Hindlimb muscle (tissue), 1 donor: ENCODE data around the gene CARHSP1. TPM values are rescaled to one million over a fixed set of nuclear protein-coding genes. Genes with fewer than 3 reads are reported as not detected.
"Not testable (repeated sequence)": the region's sequence is repeated elsewhere in the genome, so short reads cannot be mapped to it uniquely, and the experiment has no call there.

ENCODE experiments used
- DNase-seq: peaks from one replicate; pipeline ENCODE4 v3.0.0-alpha.2; 2013
- polyA plus RNA-seq: library from polyadenylated mRNA; unstranded; fragments of 120-200 nt; gene quantifications from one replicate; pipeline ENCODE4 v1.2.1, GENCODE V29; 2013; ENCODE audit not compliant: insufficient read length

Gene CARHSP1
- polyA plus RNA-seq, 1 donor, result 141 TPM

DNA sequence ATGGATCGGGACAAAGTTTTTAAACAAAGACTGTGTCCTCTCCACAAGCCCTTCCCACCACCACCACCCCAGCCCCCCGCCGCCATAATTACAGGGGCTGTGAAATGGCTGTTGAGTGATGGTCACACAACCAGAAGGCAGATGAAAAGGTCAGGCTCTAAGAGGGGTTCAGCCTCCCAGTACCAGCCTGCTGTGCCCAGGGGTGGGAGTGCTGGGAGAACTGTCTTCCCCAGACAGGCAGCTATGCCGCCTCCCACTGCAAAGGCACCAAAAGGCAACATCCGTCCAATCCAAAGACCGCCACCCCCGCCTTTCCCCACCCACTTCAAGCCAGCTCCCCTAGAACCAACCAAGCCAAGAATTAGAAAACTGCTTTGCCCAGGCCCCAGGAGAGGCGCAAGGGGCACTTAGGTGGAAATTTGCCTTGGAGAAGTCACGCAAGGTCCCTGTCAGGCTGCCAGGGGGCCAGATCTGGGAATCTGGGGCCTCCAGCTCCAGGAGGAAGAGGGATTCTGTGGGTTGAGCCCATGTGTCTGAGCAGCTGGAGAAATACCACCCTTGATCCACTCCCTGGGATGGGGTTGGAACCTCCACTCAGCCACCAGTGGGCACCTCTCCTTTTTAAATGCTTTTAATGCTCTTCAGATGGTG is 14.4 kb downstream of the CARHSP1 start:
- no peak for DNase-seq

DNA sequence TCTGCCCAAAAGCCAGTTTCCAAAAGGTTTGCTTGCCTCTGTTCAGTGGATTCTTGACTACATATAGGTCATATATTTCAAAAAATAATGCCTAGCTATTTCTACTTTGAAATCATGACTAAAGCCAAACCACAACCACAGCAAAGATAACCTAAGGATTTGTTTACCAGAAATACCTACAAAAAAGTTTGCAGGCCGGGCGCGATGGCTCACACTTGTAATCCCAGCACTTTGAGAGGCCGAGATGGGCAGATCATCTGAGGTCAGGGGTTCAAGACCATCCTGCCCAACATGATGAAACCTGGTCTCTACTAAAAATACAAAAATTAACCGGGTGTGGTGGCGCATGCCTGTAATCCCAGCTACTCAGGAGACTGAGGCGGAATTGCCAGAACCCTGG is 15.2 kb downstream of the CARHSP1 start:
- DNase-seq, result no peak

DNA sequence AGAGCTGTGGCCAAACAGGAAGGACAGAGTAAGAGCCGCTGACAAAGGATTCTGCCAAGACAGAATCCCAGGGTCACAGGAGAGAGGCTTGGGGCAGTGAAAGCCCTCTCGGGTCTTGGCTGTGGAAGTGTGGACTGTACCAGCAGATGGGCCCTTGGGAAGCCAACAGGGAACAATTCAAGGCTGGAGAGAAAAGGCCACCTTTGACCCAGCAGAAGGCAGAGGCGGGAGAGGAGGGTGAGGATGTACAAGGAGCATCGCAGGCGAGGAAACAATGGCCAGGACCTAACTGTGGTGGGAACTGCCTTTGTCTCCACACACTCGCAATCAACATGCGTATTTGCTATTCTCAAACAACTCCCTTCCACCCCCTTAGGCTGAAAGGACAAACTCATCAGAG is 15.7 kb downstream of the CARHSP1 start:
- no peak for DNase-seq

DNA sequence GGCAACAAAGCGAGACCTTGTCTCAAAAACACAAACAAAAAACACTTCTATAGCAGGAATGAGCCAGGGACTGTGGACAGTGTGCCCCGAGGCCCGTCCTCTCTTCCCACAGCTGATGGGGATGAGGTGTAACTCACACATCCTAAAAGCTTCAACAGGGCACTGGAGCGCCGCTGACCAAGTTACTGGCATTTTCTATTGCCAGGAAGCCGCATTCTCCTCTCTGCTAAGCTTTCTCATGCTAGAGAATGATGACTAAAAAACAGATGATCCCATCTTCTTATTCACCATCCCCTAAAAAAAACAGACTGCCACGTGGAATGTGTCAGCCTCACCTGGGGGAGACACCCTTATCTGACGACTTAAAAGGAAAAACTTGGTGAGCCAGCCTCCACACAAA is 16.3 kb downstream of the CARHSP1 start:
- no peak for DNase-seq

DNA sequence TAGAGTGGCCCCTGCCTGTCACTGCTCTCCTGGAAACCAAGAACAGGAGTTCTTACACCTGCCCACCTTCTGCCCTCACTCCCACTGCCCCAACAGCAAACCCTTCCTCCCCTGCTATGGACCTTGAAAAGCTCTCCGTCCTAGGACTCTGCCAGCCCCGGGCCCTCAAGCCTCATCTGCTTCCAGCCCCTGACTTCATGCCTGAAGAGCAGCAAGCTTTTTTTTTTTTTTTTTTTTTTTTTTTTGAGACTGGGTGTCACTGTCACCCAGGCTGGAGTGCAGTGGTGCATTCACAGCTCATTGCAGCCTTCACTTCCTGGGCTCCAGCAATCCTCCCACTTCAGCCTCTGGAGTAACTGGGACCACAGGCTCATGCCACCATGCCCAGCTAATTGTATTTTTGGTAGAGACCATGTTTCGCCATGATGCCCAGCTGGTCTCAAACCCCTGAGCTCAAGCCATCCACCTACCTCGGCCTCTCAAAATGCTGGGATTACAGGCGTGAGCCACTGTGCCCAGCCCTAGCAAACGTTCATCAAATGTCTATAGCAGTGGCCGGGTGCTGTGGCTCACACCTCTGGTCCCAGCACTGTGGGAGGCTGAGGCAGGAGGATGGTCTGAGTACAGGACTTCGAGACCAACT is 16.9 kb downstream of the CARHSP1 start:
- no peak for DNase-seq

DNA sequence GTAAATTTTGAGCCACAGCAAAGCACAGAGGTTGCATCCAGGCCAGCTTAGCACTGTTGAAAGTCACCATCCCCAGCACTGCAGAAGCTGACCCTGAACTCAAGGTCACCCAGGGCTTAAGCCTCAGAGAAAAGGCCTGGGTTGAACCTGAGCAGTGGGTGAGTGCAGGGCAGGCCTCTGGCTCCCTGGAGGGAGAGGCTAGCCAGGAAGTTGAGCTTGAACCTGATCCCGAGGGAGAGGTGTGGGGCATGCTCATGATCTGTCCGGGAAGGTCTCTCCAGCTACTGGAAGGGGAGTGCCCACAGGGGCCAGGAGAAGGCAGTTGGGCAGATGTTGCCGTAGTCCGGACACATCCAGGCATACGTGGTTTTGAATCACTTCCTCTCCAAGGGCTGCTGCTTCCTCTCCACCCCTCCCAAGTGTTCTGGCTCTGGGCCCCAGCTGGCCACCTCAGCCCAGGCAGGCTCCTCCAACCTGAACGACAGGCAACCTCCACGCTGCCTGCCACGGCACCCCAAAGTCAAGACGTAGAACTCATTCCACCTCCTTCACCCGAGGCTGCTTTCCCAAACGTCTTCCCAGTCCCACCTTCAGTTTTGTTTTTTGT is 18.4 kb downstream of the CARHSP1 start:
- no peak for DNase-seq

DNA sequence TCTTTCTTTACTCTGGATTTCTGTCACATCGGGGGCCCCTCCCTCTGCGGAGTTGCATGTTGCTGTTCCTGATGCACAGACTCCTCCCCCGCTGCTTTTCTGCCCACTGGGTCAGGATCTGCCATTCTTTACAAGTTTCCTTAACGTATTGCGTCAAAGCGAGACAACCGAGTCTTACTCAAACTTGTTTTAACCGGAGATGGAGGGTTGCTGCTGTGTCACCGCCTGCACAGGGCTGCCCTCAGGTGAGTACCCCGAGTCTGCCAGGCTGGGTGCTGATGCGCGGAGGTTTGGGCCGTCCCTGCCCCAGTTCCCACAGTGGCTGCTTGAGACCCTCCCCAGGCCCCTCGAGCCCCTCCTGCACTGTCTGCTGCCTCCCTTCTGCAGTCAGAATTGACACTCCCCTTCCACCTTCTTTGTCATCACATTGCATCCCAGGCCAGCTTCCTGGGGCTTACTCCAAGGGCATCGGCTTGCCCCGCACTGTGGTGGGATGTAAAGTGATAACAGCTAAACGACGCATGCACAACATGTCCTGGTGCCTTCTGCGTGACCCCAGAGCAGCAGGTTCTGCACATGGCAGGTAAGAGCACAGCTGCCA is 19.3 kb downstream of the CARHSP1 start:
- DNase-seq, result no peak

DNA sequence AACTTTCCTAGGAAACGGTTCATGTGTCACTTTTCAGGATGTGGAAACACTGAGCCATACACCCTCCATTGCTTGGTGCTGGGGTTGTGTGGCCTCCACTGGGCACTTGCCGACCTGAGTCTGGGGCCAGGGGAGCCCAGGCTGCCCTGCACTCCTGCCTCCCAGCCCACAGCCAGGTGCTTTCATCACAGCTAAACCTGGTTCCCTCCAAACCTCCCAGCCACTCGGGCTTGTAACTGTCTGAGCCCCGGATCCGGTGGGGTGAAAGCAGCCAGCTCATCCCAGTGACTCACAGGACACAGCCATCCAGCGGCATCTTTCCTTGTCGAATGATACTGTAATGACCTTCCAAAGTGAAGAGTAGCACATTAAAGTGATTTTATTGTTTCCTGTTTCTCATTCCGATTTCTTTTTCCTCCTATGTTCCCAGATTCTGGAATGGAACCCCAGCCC is 19.8 kb downstream of the CARHSP1 start:
- DNase-seq, result no peak

DNA sequence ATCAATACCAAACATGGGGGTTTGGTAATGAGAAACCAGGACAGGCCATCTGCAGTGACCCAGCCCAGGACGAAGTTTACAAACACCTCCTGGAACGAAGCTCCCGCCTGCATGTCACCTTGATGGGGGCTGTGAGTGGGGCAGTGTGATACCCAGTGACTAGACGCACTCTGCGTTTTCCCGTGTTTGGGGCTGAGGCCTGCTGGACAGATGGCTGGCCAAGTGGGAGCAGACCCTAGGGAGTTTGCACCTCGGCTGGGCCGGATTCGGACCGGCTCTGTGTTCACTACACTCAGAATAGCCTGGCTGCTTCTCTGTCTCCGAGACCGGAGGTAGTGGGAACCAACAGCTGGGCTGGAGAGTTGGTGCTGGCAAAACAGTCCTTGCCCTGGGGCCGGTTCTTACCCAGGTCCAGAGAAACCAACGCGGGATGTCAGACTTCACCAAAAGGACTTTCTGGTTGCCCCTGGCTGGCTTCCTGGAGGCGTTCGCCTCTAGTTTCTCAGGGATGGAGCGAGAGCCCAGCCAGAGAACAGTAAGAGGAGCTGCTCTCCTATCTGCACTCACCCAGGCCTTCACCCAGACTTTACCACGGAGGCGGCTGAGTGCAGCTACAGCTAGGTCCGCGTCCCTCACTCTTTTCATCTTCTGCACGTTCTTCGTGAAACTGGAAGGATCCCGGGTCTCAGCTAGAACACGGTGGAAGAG is 20.4 kb downstream of the CARHSP1 start:
- DNase-seq, result no peak

DNA sequence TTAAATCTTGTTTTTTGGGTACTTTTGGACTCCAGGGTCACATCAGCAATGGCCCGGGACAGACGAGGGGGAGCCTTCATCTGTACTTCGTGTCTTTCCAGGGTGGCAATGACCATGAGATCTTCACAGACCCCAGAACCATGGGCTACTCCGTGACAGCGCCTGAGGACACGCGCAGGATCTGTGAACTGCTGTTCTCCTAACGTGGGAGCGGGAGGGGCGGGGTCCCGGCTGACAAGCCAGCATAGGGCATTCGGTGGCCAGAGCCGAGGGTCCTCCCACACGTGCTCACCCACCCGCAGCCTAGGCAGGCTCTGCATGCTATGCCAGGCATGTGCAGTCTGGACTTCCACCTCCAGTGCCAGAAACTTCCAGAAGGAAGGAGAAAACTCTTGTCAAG is 21.2 kb downstream of the CARHSP1 start:
- DNase-seq, result no peak

DNA sequence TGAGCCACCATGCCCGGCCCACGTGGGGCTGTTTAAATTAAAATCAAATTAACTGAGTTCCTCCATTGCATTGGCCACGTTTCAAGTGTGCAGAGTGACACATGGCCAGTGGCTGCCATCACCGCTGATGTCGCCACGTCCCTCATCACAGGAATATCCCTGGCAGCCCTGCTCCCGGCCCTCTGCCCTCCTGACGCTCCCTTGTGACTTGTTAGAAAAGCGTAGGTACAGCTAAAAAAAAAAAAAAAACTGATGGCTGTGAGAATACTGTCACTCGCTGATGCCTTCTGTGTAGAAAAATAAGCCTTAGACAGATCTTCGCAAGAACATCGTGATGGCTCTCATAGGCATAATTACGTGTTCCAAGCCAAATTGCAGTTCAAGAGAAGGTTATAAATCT is 21.7 kb downstream of the CARHSP1 start:
- DNase-seq, result no peak

DNA sequence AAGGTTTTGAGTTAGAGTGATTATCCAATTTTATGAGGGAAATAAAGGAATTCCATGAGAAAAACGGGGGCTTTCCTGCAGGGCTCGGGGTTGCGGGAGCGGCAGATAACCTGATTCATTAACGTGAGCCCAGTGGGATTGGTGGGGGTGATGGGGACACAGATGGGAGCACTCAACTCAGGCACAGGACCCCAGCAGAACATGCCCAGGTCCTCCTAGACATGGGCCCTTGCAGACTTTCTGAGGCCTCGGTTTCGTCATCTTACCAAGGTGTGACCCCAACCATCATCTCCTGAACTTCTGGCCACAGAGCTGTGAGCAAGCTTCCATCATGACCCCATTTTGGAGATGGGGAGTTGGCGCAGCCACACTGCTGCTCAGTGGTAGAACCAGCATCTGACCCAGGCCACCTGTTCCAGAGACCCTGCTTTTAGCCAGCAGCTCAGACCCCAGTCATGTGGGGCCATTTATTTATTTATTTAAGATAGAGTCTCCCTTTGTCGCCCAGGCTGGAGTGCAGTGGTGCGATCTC is 22.3 kb downstream of the CARHSP1 start:
- DNase-seq, result no peak

DNA sequence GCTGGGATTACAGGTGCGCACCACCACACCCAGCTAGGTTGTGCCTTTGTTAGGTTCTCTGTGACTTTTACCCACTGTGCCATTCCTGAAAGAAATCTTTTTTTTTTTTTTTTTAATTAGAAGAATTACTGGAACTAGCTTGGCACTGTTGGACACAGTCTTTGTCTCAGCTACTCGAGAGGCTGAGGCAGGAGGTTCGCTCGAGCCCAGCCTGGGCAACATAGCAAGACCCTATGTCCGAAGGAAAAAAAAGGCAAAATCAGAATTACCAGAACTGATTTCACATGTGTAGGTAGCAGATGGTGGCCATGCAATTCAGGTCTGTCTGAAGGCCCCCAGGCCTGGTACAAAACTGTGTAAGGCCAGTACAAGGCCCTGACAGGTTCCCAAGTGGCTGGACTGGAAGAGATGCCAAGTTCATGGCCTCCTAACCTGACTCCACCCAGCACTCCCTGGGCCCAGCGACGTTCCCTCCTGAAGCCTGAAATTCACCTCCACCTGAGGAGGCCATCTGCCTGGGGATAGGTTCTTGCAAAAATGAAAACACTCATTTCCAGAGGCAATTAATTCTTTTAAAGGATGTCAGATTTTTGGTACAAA is 23.0 kb downstream of the CARHSP1 start:
- no peak for DNase-seq

DNA sequence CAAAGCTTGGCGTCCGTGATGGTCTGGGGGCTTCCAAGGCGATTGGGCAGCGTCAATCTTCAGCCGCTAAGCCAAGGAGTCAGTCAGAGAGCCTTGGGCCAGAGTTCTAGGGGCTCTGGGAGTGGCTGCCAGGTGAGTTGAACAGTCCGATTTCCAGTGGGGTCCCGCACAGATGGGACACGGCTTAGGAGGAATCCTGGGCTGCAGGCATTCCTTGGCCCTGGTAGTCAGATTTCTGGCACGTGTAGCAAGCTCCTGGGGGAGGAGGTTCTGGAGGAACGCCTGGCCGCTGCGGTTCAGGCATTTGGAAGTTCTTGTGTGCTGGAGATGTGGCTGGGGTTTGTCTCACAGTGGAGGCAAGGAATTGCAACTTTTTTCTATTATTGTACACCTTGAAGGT is 25.5 kb downstream of the CARHSP1 start:
- not testable (repeated sequence) for DNase-seq

DNA sequence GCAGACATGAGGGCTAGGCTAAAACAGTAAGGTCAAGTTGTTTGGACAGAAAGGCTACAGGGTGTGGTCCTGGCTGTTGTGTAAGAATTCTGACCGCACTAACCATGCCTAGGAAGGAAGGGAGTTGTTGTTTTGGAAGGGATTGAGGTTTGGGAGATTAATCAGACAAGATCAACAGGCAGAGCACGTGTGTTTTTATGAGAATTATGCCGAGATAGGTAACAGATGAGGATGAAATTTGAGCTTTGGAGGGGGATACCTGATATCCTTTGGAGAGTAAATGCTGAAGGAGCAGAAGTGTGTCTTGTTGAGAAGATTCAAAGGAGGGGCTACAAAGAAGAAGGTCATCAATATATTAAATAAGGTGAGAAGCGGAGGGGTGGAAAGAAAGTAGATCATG is 26.8 kb downstream of the CARHSP1 start:
- DNase-seq, result not testable (repeated sequence)

DNA sequence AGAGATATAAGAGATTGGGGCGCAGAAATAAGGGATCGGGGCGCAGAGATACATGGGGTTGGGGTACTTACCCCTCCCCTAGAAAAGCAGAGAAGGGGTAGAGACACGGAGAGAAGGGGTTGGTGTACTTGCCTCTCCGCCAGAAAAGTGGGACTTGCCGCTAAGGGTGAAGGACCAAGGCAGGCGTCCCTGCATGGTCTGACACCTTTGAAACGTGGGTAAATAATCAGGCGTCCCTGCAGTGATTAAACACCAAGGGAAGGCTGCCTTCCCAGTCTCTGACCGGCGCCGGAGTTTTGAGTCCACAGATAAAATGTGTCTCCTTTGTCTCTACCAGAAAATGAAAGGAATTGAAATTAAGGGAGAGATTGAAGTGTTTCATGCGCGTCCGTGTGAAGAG is 31.2 kb downstream of the CARHSP1 start:
- DNase-seq, result not testable (repeated sequence)

DNA sequence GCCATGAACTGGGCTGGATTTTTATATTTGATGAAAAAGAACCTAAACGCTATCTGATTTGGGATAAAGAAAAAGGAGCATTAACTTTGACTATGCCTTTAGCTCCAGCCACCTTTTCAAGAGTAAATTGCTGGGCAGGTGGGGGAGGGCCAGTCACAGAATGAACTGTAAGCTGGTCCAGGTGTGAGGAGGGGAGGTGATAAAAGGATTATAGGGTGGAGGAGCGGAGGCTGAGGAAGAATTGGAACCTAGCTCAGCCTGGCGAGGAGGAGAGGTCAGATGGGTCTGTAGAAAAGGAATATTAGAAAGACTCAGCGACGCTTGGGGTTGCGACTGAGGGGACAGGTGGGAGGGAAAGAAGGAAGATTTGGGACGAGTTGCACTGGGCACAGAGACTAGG is 32.0 kb downstream of the CARHSP1 start:
- DNase-seq, result not testable (repeated sequence)

DNA sequence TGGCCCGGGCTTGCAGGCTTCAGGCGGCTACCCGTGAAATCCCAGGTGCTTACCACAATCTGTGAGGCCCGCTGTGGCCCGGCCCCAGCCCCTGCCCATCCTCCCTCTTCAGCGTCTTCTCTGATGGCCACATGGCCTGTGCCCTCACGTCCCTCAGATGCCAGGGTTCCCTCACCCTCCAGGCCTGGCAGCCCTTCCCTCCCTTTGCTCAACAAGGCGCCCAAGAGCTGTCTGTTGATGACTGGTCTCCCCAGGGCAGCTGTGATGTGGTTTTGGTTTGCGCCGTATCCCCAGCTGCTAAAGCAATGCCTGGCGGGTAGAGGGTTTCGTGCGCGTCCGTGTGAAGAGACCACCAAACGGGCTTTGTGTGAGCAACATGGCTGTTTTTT is 36.1 kb downstream of the CARHSP1 start:
- DNase-seq, result no peak

DNA sequence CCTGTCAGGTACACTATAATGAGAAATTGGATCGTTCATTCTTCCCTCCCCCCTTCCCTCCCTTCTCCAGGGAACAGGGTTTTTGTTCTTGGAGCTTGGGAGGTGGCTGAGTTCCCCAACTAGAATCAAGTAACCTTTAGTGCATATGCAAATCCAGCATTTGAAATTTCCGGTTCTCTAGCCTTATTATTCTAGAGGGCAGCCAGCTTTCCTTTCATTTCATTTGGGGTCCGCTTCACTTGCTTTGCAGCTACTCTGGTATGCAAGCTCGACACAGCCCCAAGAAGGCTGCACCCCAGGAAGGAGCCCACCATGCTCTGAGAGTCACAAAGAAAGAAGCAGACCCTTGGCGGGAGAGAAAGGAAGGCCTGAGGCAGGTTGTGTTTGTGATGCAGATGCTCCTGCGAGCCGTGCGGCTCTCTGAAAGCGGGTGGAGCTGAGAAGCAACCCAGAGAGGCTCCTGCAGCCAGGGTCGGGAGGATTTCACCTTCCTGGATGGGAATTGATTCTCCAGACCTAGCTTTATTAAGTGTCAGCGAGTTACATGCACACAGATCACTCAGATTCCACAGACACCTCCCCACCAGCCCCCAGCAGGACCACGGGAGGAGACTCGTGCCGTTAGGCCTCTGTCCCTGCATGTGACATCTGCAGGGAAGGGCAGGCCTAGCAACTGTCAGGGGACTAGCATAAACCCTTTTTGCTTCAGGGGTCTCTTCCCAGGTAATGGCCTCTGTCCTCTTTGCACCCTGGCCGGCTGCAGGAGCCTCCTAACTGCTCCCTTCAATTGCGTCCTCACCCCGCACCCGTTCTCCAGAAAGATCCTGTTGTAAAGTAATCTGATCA is 36.7 kb downstream of the CARHSP1 start:
- no peak for DNase-seq

DNA sequence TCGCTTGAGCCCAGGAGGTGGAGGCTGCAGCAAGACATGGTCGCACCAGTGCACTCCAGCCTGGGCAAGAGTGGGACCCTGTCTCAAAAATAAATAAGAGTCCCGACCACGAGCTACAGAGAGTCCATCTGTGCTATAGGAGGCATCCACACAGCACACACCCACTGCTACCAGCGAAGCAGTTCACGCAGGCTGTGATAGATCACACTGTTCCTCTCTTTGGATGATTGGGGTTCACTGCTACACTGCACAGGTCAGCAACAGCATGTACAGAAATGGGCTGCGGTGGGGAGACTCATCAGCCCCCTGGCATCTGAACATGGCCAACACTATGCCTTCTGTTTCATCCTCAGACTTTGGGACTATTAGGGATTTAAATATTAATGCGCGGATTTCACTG is 37.4 kb downstream of the CARHSP1 start:
- DNase-seq, result no peak

DNA sequence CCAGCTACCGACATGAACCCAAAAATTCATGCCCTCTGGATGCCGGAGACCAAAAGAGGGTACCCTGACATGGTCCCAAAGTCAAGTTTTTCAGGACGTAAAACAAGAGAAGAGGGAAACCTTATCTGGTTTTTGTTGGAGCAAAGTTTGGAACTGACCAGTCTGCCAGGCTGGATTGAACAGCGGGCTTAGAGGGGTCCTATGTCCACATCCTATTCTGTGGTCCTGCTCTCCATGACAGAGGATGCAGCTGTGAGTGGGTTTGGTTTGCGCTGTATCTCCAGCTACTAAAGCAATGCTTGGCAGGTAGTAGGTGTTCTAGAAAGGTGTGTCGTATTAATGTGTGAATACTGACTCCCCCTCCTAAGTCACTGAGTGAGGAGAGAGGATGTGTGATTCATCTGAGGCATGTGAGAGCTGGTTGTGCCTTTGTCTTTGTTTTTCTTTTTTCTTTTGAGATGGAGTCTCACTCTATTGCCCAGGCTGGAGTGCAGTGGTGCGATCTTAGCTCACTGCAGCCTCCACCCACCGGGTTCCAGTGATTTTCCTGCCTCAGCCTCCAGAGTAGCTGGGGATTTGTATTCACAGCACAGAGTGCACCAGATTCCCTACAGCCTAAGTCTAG is 40.2 kb downstream of the CARHSP1 start:
- no peak for DNase-seq
